Natural killer cell (primary cell): Measurements from ENCODE around the gene ARFRP1. TPM values are rescaled to one million over a fixed set of nuclear protein-coding genes. Genes with fewer than 3 reads are reported as not detected.

ENCODE experiments used
- ATAC-seq, 3 donors: fragments of 150-1000 bp in 2 of 3; fragments of 200-7000 bp in 1 of 3; cut with Tn5 transposase; 1 replicate in 1 of 3; 2 replicates in 2 of 3; pipeline ENCODE4 v1.10.0; 2021; ENCODE audit warnings: mild to moderate bottlenecking in 2 of 3, moderate library complexity in 2 of 3
- DNase-seq, 2 donors: peaks; one replicate each; pipeline versions ENCODE4 v3.0.0 to v3.0.0-alpha.2; 2013 to 2021; ENCODE audit warnings: mixed read lengths in 1 of 2
- H3K27ac ChIP-seq: one replicate; pipeline ENCODE4 v1.5.1; 2013; ENCODE audit warnings: mild to moderate bottlenecking, low read length
- H3K27me3 ChIP-seq: one replicate; pipeline ENCODE4 v1.6.1; 2013; ENCODE audit warnings: low read length; ENCODE audit not compliant: control insufficient read depth, insufficient read depth
- H3K36me3 ChIP-seq: one replicate; pipeline ENCODE4 v1.6.1; 2013; ENCODE audit warnings: low read length; ENCODE audit not compliant: control insufficient read depth, insufficient read depth
- H3K4me1 ChIP-seq: one replicate; pipeline ENCODE4 v1.6.1; 2013; ENCODE audit warnings: low read length; ENCODE audit not compliant: control insufficient read depth, insufficient read depth
- H3K4me3 ChIP-seq: one replicate; pipeline ENCODE4 v1.5.1; 2013; ENCODE audit warnings: low read length
- H3K9me3 ChIP-seq: one replicate; pipeline ENCODE4 v1.6.1; 2013; ENCODE audit warnings: low read length; ENCODE audit not compliant: control insufficient read depth, insufficient read depth
- H3K27ac Mint-ChIP-seq, 2 donors: one replicate each; pipeline ENCODE4 v1.8.0; 2022; ENCODE audit warnings: mild to moderate bottlenecking in 2 of 2, mixed read lengths in 2 of 2, moderate library complexity in 1 of 2
- H3K27me3 Mint-ChIP-seq, 2 donors: one replicate each; pipeline ENCODE4 v1.8.0; 2022; ENCODE audit warnings: low read depth in 2 of 2, mixed read lengths in 2 of 2
- H3K36me3 Mint-ChIP-seq: one replicate; pipeline ENCODE4 v1.8.0; 2022; ENCODE audit warnings: mixed read lengths
- H3K4me1 Mint-ChIP-seq, 2 donors: one replicate each; pipeline ENCODE4 v1.8.0; 2022; ENCODE audit warnings: mixed read lengths in 2 of 2
- H3K4me3 Mint-ChIP-seq: one replicate; pipeline ENCODE4 v1.8.0; 2022; ENCODE audit warnings: mild to moderate bottlenecking, moderate library complexity, mixed read lengths
- H3K9me3 Mint-ChIP-seq, 2 donors: one replicate each; pipeline ENCODE4 v1.8.0; 2022; ENCODE audit warnings: mixed read lengths in 2 of 2
- CTCF ChIP-seq: fragments of 200-600 bp; IDR thresholded peaks from one replicate; pipeline ENCODE4 v1.8.0; 2022; ENCODE audit warnings: antibody characterized with exemption
- WGBS: methylation state at CpG from one replicate; pipeline ENCODE4 v1.1.7; 2013; ENCODE audit warnings: missing lambda C conversion rate; ENCODE audit not compliant: insufficient coverage; 5-methylcytosine and 5-hydroxymethylcytosine counted together
- intact Hi-C: fragments of 100-400 bp; cut with micrococcal nuclease; formaldehyde crosslinking; loops from one replicate; pipeline ENCODE4 v1.14.2; 2022
- total RNA-seq, 4 donors: library from RNA; stranded (reverse); fragments of 120-200 nt in 1 of 4; gene quantifications; one replicate each; pipeline versions ENCODE4 v1.2.3 to v1.2.4, GENCODE V29; 2013 to 2022

Gene ARFRP1
- total RNA-seq, 3 donors from 2014 or later (not counting 1 experiment from before 2014, with no cell fraction given), result 43.9 to 55.8 (median 50.6) TPM

DNA sequence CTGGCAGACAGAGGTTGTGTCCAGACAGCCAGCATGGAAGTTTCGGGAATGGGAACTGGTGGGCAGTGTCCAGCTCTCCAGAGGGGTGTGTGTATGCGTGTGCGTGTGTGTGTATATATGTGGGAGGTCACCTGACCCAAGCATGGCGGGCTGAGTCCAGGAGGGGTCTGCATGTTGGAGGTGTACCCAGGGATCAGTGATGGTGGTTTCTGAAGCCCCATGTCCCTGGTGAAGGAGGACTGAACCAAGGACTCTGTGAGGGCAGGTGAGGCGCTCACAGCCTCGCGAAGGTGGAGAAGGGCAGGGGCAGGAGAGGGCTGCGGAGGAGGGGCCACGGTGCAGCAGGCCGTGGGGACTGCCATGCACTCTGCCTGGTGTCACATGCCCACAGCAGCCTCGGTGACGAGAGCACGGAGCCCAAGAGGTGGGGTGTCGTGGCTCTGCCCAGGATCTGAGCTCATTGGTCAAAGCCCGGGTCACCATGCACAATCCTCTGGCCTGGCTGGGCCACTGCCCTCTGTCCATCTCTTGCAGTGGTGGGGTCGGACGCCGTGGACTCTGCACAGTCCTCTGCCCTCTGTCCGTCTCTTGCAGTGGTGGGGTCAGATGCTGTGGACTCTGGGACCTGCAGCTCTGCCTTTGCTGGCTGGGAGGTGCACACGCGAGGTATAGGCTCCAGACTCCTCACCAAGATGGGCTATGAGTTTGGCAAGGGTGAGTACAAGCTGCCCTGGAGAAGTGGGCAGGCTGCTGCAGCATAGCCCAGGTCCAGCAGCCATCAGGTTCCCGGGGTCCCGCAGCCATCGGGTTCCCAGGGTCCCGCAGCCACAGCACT, 26.6 kb upstream of the ARFRP1 start:
- ATAC-seq (no peak), DNase-seq (peak in 1 of 2 donors; percentile 20)
- Histone ChIP-seq H3K27ac (no peak overlapping the region), H3K27me3 (no peaks in the 10 kb centered on the region), H3K4me1 (peaks cover 73% of the 10 kb centered on the region), H3K36me3 (peaks cover 26% of the 10 kb centered on the region), H3K9me3 (no peaks in the 10 kb centered on the region), H3K4me3 (no peak overlapping the region)
- no peaks in the 10 kb centered on the region for H3K36me3 Mint-ChIP-seq
- H3K27ac Mint-ChIP-seq, result peak overlapping the region in 1 of 2 donors; percentile 19
- 95% methylated on average over 25 of the region's 25 CpGs for WGBS
- H3K9me3 Mint-ChIP-seq, result no peaks in the 10 kb centered on the region
- intact Hi-C loops, result loop anchor here (10.0 kb wide), 1 partner anchor 100 kb away; no protein-coding TSS in a partner anchor
- TF ChIP-seq CTCF, result no peak
- no peaks in the 10 kb centered on the region for H3K27me3 Mint-ChIP-seq
- peaks cover 31 to 43% of the 10 kb centered on the region in 2 donors for H3K4me1 Mint-ChIP-seq
- peak overlapping the region; percentile 5 for H3K4me3 Mint-ChIP-seq

DNA sequence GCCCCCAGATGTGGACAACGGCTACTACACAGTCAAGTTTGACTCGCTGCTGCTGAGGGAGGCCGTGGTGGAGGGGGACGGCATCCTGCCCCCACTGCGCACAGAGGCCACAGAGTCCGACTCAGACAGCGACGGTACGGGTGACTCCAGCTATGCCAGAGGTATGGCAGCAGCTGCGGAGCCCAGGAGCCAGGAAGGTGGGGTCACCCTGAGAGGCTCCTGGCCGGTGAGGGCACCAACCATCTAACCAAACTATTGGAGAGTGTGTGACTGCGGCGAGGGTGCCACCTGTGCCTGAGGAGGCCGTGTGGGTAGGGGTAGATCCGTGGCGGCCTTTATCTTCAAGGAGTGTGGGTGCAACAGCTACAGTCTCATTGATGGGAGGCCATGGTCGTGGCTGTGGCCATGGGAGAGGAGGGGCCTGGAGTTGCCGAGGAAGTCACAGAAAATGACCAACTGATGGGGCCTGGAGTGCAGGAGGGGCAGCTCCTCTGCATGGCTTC, 25.9 kb upstream of the ARFRP1 start:
- DNase-seq (no peak), ATAC-seq (no peak)
- Mint-ChIP-seq H3K9me3 (no peaks in the 10 kb centered on the region), H3K27ac (peak overlapping the region in 1 of 2 donors; percentile 19), H3K36me3 (no peaks in the 10 kb centered on the region), H3K27me3 (no peaks in the 10 kb centered on the region), H3K4me1 (peaks cover 38 to 47% of the 10 kb centered on the region in 2 donors), H3K4me3 (peak overlapping the region; percentile 5)
- Histone ChIP-seq H3K27me3 (no peaks in the 10 kb centered on the region), H3K4me1 (peaks cover 73% of the 10 kb centered on the region), H3K9me3 (no peaks in the 10 kb centered on the region), H3K27ac (no peak overlapping the region), H3K4me3 (no peak overlapping the region), H3K36me3 (peaks cover 26% of the 10 kb centered on the region)
- 88% methylated on average over 17 of the region's 18 CpGs for WGBS
- intact Hi-C loops, result loop anchor here (10.0 kb wide), 1 partner anchor 99 kb away; no protein-coding TSS in a partner anchor
- no peak for TF ChIP-seq CTCF

GRCh38 chr20:63733117-63733516, 25.3 kb upstream of the ARFRP1 start:
- Histone ChIP-seq H3K4me3 (no peak overlapping the region), H3K27me3 (no peaks in the 10 kb centered on the region), H3K36me3 (peaks cover 24% of the 10 kb centered on the region), H3K4me1 (peaks cover 73% of the 10 kb centered on the region), H3K27ac (no peak overlapping the region), H3K9me3 (no peaks in the 10 kb centered on the region)
- peak overlapping the region in 1 of 2 donors; percentile 19 for H3K27ac Mint-ChIP-seq
- intact Hi-C loops, result loop anchor here (10.0 kb wide), 1 partner anchor 98 kb away; no protein-coding TSS in a partner anchor
- no peak for ATAC-seq
- no peaks in the 10 kb centered on the region for H3K27me3 Mint-ChIP-seq
- H3K36me3 Mint-ChIP-seq, result no peaks in the 10 kb centered on the region
- WGBS, result 97% methylated on average over 13 of the region's 13 CpGs
- H3K4me3 Mint-ChIP-seq, result no peak overlapping the region
- no peaks in the 10 kb centered on the region for H3K9me3 Mint-ChIP-seq
- peaks cover 44 to 48% of the 10 kb centered on the region in 2 donors for H3K4me1 Mint-ChIP-seq
- no peak for TF ChIP-seq CTCF
- DNase-seq, result no peak
